IPS-18a (cell line): ENCODE results near the gene NUP43.
A peak's percentile ranks its signal among the peaks of the same experiment; 100 is the strongest.

ENCODE experiments used
- H3K27ac ChIP-seq: one replicate; pipeline ENCODE4 v1.5.1; 2013; ENCODE audit warnings: low read length
- H3K27me3 ChIP-seq: one replicate; pipeline ENCODE4 v1.6.1; 2013; ENCODE audit warnings: mild to moderate bottlenecking, low read length; ENCODE audit not compliant: control insufficient read depth, insufficient read depth
- H3K36me3 ChIP-seq: one replicate; pipeline ENCODE4 v1.6.1; 2013; ENCODE audit warnings: low read depth, low read length; ENCODE audit not compliant: control insufficient read depth
- H3K4me1 ChIP-seq: one replicate; pipeline ENCODE4 v1.6.1; 2013; ENCODE audit warnings: low read depth, low read length; ENCODE audit not compliant: control insufficient read depth
- H3K4me3 ChIP-seq: one replicate; pipeline ENCODE4 v1.5.1; 2013; ENCODE audit warnings: low read length
- H3K9ac ChIP-seq: one replicate; pipeline ENCODE4 v1.6.1; 2013; ENCODE audit warnings: mild to moderate bottlenecking, low read length, moderate library complexity
- H3K9me3 ChIP-seq: one replicate; pipeline ENCODE4 v1.6.1; 2013; ENCODE audit warnings: low read depth, low read length; ENCODE audit not compliant: control insufficient read depth

The NUP43 gene

DNA sequence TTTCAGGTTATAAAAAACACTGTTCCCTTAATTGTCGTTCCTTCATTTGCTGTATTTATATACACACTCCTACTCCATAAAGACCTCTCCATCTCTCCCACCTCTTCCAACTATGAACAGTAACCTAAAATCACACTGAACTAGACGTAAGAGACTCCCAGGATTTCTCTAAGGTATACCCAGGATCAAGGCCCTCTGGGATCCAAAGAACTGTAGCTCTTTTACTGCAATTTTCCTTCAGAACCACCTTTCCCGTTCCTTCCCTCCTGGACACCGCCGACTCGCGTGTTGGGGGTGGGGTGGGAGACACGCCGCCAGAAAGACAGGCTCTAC, 29.1 kb downstream of the NUP43 start:
- no peaks in the 10 kb centered on the region for H3K36me3 ChIP-seq
- H3K9me3 ChIP-seq: no peaks in the 10 kb centered on the region
- H3K27me3 ChIP-seq: no peaks in the 10 kb centered on the region
- H3K27ac ChIP-seq: peak overlapping the region; percentile 86
- peaks cover 14% of the 10 kb centered on the region for H3K4me1 ChIP-seq
- H3K4me3 ChIP-seq: peak overlapping the region; percentile 94
- peak overlapping the region; percentile 97 for H3K9ac ChIP-seq

DNA sequence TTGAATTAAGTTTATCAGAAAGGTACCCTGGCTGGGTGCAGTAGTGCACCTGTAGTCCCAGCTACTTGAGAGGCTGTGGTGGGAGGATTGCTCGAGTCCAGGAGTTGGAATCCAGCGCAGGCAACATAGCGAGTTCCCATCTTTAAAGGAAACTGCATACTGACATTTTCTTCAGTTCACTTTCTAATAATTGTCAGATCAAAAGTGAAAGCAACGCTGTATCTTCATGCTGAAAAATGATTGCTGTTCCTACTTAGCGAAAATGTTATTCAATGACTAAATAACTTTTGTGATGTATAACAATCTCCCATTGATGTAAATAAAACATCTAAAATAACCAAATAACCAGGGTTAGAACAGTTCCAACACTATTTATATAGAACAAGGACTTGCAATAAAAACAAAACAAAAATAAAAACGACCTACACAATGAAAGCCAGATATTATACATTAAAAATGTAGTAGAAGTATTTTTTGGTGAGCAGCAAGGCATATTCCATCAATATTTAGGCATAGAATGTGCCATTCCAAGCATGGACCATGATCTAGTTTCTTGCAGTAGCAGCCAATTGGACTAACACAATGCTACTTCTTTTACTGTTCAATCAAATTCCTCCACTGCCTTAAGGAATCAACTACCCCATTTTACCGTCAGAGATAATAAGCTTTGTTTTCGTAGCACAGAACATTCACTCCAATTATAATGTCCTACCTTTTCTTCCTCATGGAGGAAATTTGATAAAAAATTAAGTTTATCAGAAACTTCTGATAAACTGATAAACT, 30.0 kb downstream of the NUP43 start:
- H3K27ac ChIP-seq: no peak overlapping the region

DNA sequence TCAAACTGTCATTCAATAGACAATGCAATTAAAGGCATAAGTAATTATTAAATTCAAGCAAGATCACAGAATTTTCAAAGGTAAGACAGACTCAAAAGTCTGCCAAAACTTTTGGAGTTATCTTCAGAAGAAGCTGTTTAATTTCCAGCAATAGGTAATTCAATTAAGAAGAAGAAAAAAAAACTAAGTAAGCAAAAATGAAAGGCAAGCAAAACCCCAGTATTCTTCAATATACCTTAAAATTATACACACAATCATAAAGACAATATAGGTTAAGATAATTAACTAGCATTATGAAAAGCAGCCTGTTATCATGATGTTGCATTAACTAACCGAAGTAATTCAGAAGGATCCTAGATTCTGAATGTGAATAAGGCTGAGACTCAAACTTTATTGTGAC, 31.9 kb downstream of the NUP43 start:
- Histone ChIP-seq H3K27me3 (no peaks in the 10 kb centered on the region), H3K27ac (no peak overlapping the region), H3K36me3 (no peaks in the 10 kb centered on the region)

More for the DNA sequence above, 30.0 kb downstream of the NUP43 start:
- Histone ChIP-seq H3K4me3 (peak overlapping the region; percentile 94), H3K4me1 (peaks cover 14% of the 10 kb centered on the region), H3K36me3 (no peaks in the 10 kb centered on the region), H3K9me3 (no peaks in the 10 kb centered on the region), H3K27me3 (no peaks in the 10 kb centered on the region), H3K9ac (peak overlapping the region; percentile 97)

DNA sequence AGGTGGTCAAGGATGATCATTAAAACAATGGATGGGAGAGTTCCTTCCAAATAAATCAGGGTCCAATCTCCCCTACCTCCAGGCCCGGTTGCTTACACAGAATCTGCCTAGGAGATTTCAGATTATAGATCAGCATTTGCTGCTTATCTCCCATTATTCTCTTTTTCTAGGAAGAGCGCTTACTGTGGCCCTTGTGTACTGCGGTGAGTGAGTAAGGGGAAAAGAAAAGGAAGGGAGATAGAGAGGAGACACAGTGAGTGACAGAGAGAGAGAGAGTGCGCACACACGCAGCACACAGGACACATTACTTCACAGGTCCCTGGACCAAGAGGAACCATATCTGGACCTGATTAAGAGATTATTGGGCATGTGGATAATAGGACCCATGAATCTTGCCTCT, 34.6 kb downstream of the NUP43 start:
- Histone ChIP-seq H3K27me3 (no peaks in the 10 kb centered on the region), H3K9ac (no peak overlapping the region), H3K9me3 (no peaks in the 10 kb centered on the region), H3K36me3 (no peaks in the 10 kb centered on the region), H3K27ac (no peak overlapping the region), H3K4me1 (peaks cover 20% of the 10 kb centered on the region), H3K4me3 (no peak overlapping the region)

More for the DNA sequence above, 31.9 kb downstream of the NUP43 start:
- H3K4me1 ChIP-seq: peaks cover 14% of the 10 kb centered on the region
- no peak overlapping the region for H3K9ac ChIP-seq
- no peaks in the 10 kb centered on the region for H3K9me3 ChIP-seq
- H3K4me3 ChIP-seq: no peak overlapping the region

DNA sequence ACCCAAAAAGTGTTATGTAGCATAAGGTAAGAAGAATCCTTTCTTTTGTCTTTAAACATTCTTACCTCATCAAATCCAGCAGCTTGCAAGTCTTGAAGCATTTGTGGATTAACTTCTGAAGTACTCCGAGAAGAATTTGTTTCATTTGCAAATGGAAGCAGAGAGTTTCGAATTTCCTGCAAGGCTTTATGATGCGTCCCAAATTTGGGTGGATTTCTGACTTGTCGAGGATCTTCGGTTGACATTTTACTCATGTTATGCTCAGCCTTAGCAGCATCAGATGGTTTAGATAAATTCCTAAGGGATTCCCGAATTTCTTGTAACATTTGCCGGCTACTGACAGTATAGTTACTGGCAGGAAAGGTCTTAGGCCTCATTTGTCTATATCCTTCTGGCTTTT, 44.6 kb downstream of the NUP43 start:
- peak overlapping the region; percentile 46 for H3K27ac ChIP-seq
- peaks cover 9% of the 10 kb centered on the region for H3K4me1 ChIP-seq
- no peaks in the 10 kb centered on the region for H3K9me3 ChIP-seq
- H3K27me3 ChIP-seq: no peaks in the 10 kb centered on the region
- H3K36me3 ChIP-seq: peaks cover 10% of the 10 kb centered on the region
- H3K9ac ChIP-seq: peak overlapping the region; percentile 23
- H3K4me3 ChIP-seq: peak overlapping the region; percentile 43

DNA sequence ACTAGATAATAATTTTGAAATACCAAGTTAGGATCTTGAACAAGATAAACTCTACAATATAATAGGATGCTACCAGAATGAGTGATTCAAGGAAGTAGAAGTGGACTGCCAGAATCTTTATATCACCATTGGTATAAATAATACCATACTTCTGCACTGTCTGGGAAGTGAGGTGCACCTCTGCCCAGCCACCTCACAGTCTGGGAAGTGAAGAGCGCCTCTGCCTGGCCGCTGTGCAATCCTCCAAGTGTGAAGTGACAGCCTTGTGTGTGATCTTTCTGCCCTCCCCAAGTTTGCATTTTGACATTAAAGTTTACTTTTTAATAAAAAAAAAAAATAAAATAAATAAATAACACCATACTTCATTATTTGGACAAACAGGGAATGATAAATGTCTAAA, 47.2 kb downstream of the NUP43 start:
- Histone ChIP-seq H3K4me1 (peaks cover 9% of the 10 kb centered on the region), H3K9me3 (no peaks in the 10 kb centered on the region), H3K36me3 (peaks cover 21% of the 10 kb centered on the region), H3K27me3 (no peaks in the 10 kb centered on the region), H3K27ac (no peak overlapping the region), H3K9ac (no peak overlapping the region), H3K4me3 (no peak overlapping the region)

DNA sequence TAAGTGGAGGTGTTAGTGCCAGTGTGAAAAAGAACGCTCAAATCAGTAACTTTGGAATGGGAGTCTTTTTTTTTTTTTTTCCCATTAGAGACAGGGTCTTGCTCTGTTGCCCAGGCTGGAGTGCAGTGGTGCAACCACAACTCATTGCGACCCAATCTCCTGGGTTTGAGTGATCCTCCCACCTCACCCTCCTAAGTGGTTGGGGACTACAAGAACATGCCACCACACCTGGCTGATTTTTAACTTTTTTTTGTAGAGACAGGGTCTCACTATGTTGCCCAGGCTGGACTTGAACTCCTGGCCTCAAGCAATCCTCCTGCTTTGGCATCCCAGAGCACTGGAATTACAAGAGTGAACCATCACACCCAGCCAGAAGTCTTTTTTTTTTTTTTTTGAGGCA, 48.2 kb downstream of the NUP43 start:
- no peak overlapping the region for H3K4me3 ChIP-seq

DNA sequence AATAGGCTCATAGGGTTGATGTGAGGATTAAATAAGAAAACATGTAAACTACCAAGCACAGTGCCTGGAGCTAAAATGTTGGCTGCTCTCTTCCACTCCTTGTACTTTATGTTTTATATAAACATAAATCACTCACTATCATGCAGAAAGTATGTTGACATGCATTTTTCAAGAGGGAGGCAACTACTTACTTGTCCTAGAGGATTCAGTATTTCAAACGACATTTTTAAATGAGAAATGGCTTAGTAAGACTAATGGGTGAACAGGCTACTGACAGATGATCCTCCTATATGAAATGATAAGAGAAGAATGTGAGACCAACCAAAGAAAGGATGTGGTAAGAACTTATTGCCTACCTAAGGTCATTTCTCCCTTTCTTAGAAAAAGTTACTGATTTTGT, 49.4 kb downstream of the NUP43 start:
- Histone ChIP-seq H3K4me1 (peaks cover 7% of the 10 kb centered on the region), H3K27ac (no peak overlapping the region), H3K4me3 (no peak overlapping the region), H3K36me3 (peaks cover 22% of the 10 kb centered on the region), H3K27me3 (no peaks in the 10 kb centered on the region), H3K9me3 (no peaks in the 10 kb centered on the region), H3K9ac (no peak overlapping the region)

More for the DNA sequence above, 48.2 kb downstream of the NUP43 start:
- H3K9ac ChIP-seq: no peak overlapping the region
- H3K27ac ChIP-seq: no peak overlapping the region
- no peaks in the 10 kb centered on the region for H3K9me3 ChIP-seq
- H3K4me1 ChIP-seq: peaks cover 9% of the 10 kb centered on the region
- peaks cover 22% of the 10 kb centered on the region for H3K36me3 ChIP-seq
- no peaks in the 10 kb centered on the region for H3K27me3 ChIP-seq

DNA sequence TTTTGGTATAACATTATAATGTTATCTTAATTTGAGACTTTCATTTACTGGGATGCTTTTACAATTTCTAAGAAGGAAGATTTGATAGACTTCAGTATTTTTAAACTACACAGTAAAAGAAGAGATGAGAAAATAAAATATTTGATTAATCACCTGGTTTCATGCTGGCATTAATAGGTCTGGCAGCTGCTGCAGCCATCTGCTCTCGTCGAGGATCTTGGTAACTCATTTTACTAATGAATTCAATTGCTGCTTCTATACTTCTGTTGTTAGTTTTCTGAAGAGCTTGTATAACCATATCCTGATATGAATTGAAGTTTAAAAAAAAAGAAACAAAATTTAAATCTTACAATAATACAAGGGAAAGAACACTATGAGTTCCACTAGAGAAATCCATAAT, 51.4 kb downstream of the NUP43 start:
- H3K4me1 ChIP-seq: no peaks in the 10 kb centered on the region
- H3K36me3 ChIP-seq: peaks cover 31% of the 10 kb centered on the region
- no peaks in the 10 kb centered on the region for H3K27me3 ChIP-seq
- H3K9me3 ChIP-seq: no peaks in the 10 kb centered on the region
- no peak overlapping the region for H3K27ac ChIP-seq
- no peak overlapping the region for H3K9ac ChIP-seq
- H3K4me3 ChIP-seq: no peak overlapping the region

DNA sequence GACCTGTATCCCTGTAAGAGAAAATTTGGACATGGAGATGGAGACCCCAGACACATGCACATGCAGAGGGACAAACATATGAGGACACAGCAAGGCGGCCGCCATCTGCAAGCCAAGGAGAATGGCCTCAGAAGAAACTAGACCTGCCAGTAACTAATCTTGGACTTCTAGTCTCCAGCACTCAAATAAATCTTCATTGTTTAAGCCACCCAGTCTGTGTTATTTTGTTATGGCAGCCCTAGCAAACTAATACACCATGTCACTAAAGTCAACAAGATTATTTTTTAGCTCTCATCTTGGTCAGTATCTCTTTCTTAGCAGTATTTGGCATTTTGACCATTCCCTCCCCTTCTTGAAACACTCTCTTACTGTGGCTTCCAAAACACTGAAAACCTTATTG, 55.1 kb downstream of the NUP43 start:
- H3K27ac ChIP-seq: no peak overlapping the region
- no peaks in the 10 kb centered on the region for H3K4me1 ChIP-seq
- no peaks in the 10 kb centered on the region for H3K9me3 ChIP-seq

DNA sequence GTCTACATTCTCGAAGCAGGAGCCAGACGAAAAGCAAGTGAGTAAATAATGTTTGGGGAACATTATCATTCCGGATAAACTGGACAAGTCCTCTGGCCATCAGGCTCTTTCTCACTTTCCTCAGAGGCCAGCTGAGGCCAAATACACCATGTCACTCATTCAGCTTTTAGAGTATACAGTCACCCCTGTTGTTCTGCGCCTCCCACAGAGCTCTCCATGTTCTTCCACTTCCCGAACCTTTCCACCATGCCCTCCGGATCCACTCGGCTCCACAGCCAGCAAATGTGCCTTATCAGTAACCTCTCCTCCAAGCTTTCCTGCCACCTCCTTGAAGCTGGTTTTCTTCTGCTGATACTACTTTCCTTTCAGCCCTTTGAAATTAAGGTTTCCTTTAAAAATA, 60.1 kb downstream of the NUP43 start:
- no peaks in the 10 kb centered on the region for H3K4me1 ChIP-seq
- H3K36me3 ChIP-seq: peaks cover 19% of the 10 kb centered on the region
- no peaks in the 10 kb centered on the region for H3K9me3 ChIP-seq
- H3K9ac ChIP-seq: no peak overlapping the region
- no peaks in the 10 kb centered on the region for H3K27me3 ChIP-seq
- no peak overlapping the region for H3K27ac ChIP-seq
- no peak overlapping the region for H3K4me3 ChIP-seq

More for the DNA sequence above, 55.1 kb downstream of the NUP43 start:
- no peak overlapping the region for H3K9ac ChIP-seq
- no peaks in the 10 kb centered on the region for H3K27me3 ChIP-seq
- no peak overlapping the region for H3K4me3 ChIP-seq
- peaks cover 19% of the 10 kb centered on the region for H3K36me3 ChIP-seq

DNA sequence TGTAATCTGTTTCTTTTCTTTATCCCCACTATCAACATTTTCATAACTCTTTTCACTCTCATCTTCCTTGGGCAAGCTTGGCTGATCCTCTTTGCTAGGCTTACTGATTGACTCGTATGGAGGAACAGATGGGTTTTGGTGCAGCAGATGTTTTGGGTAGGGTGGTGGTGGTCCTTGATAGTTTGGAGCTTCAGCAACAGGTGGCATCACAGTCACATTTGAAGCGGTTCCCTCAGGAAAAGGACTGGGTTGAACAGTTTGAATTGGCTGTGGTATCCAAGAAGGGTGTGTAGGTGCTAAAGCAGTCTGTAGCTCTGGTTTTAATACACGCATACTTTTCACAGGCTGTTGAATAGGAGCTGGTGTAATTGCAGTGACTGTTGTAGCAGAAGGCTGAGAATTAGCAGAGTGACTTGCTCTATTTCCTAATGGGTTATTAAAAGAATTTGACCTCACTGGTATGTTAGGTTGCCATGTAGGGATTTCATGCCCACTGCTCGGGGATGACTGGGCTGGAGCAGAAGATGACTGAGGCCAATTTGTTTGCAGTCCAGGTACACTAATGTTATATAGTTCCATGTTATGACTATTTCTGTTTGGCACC, 63.0 kb downstream of the NUP43 start:
- Histone ChIP-seq H3K4me3 (no peak overlapping the region), H3K9ac (no peak overlapping the region), H3K27me3 (no peaks in the 10 kb centered on the region), H3K4me1 (no peaks in the 10 kb centered on the region), H3K27ac (no peak overlapping the region), H3K9me3 (no peaks in the 10 kb centered on the region), H3K36me3 (peaks cover 24% of the 10 kb centered on the region)
